Loucy (cell line): Measurements from ENCODE around the gene HOXD11.

Experiments
- CTCF ChIP-seq: fragments of 200-600 bp; sonication (generic); conservative IDR thresholded peaks from 2 replicates; pipeline ENCODE4 v1.5.1; 2014; ENCODE audit warnings: mild to moderate bottlenecking, antibody characterized with exemption, low read length
- EZH2phosphoT487 ChIP-seq: fragments of 200-600 bp; IDR thresholded peaks from 2 replicates; pipeline ENCODE4 v1.6.1; 2018; ENCODE audit warnings: antibody characterized with exemption, mild to moderate bottlenecking, moderate library complexity, borderline replicate concordance

- TF ChIP-seq CTCF (peak; percentile 25; the same call in 1 of the 2 replicates), EZH2phosphoT487 (no peak)
Observed at GRCh38 chr2:176135035-176135440, 28.0 kb downstream of the HOXD11 start.
